H1 (cell line): Measurements from ENCODE around the gene KEL. TPM values are rescaled to one million over a fixed set of nuclear protein-coding genes. Genes with fewer than 3 reads are reported as not detected.

ENCODE experiments used
- CTCF ChIA-PET: fragments of 300-600 bp; sonication (Branson Sonifier 250); formaldehyde crosslinking; loops from one replicate; lab custom pipeline; 2021; ENCODE audit not compliant: partially characterized antibody; lab: Charles Lee
- POLR2A ChIA-PET: fragments of 300-600 bp; sonication (Branson Sonifier 250); formaldehyde crosslinking; loops from one replicate; lab custom pipeline; 2021; ENCODE audit warnings: inconsistent platforms; ENCODE audit not compliant: partially characterized antibody; lab: Charles Lee
- DNase-seq, 2 experiments: peaks; one replicate each; pipeline versions ENCODE4 v3.0.0 to v3.0.0-alpha.2; 2010 to 2022; ENCODE audit warnings: low spot score in 2 of 2, low read depth in 1 of 2, mixed read lengths in 1 of 2
- FAIRE-seq: peaks from 2 replicates; lab custom pipeline; 2011; peaks lifted over from hg19 to GRCh38; lab: Jason Lieb, UNC
- H2AFZ ChIP-seq: 2 replicates; pipeline ENCODE4 v1.8.1; 2012; ENCODE audit warnings: low read length, inconsistent platforms
- H2AK5ac ChIP-seq: 2 replicates; pipeline ENCODE4 v1.6.1; 2013; ENCODE audit warnings: low read depth, low read length
- H2BK120ac ChIP-seq: replicated peaks from 2 replicates; pipeline ENCODE3; 2013; ENCODE audit warnings: low read depth, low read length, inconsistent platforms
- H2BK12ac ChIP-seq: 2 replicates; pipeline ENCODE4 v1.6.1; 2013; ENCODE audit warnings: low read depth, low read length
- H2BK15ac ChIP-seq: 2 replicates; pipeline ENCODE4 v1.6.1; 2013; ENCODE audit warnings: low read length
- H2BK20ac ChIP-seq: 2 replicates; pipeline ENCODE4 v1.6.1; 2013; ENCODE audit warnings: low read length
- H2BK5ac ChIP-seq: 2 replicates; pipeline ENCODE4 v1.6.1; 2013; ENCODE audit warnings: low read depth, low read length
- H3K14ac ChIP-seq: 2 replicates; pipeline ENCODE4 v1.6.1; 2013; ENCODE audit warnings: inconsistent platforms; ENCODE audit not compliant: insufficient read length
- H3K18ac ChIP-seq: 2 replicates; pipeline ENCODE4 v1.6.1; 2013; ENCODE audit warnings: low read length; ENCODE audit errors: extremely low read depth
- H3K23ac ChIP-seq: 2 replicates; pipeline ENCODE4 v1.6.1; 2013; ENCODE audit warnings: inconsistent platforms; ENCODE audit not compliant: insufficient read length
- H3K23me2 ChIP-seq: 2 replicates; pipeline ENCODE4 v1.6.1; 2013; ENCODE audit warnings: low read depth, low read length
- H3K27ac ChIP-seq: 2 replicates; pipeline ENCODE4 v1.6.1; 2011; ENCODE audit warnings: low read depth, low read length, inconsistent platforms
- H3K27me3 ChIP-seq, 4 experiments: replicated peaks in 1 of 4; 1 replicate in 1 of 4; 2 replicates in 3 of 4; pipeline versions ENCODE4 v1.6.1 to v1.8.1; 2011 to 2013; ENCODE audit warnings: low read length in 3 of 4, mild to moderate bottlenecking in 3 of 4, inconsistent platforms in 2 of 4, mixed read lengths in 2 of 4, moderate library complexity in 1 of 4; ENCODE audit not compliant: control insufficient read depth in 3 of 4, insufficient read depth in 3 of 4; ENCODE audit errors: extremely low read depth in 1 of 4
- H3K36me3 ChIP-seq, 4 experiments: 2 replicates each; pipeline versions ENCODE4 v1.6.1 to v1.8.1; 2011 to 2013; ENCODE audit warnings: mild to moderate bottlenecking in 4 of 4, low read length in 3 of 4, moderate library complexity in 2 of 4, control low read depth in 1 of 4, inconsistent platforms in 1 of 4; ENCODE audit not compliant: insufficient read depth in 4 of 4, control insufficient read depth in 2 of 4
- H3K4ac ChIP-seq: replicated peaks from 2 replicates; pipeline ENCODE3; 2013; ENCODE audit warnings: low read length, low read depth, mixed read lengths, inconsistent platforms; ENCODE audit not compliant: insufficient read length
- H3K4me1 ChIP-seq, 4 experiments: replicated peaks in 1 of 4; 1 replicate in 1 of 4; 2 replicates in 3 of 4; pipeline versions ENCODE4 v1.6.1 to v1.8.1; 2011 to 2013; ENCODE audit warnings: low read length in 3 of 4, inconsistent platforms in 2 of 4, mixed read lengths in 1 of 4; ENCODE audit not compliant: insufficient read depth in 4 of 4, control insufficient read depth in 3 of 4
- H3K4me2 ChIP-seq, 2 experiments: 2 replicates each; pipeline versions ENCODE4 v1.6.1 to v1.8.1; 2011 to 2013; ENCODE audit warnings: low read depth in 2 of 2, low read length in 2 of 2, control low read depth in 1 of 2, inconsistent platforms in 1 of 2, mild to moderate bottlenecking in 1 of 2; ENCODE audit not compliant: insufficient read depth in 1 of 2
- H3K4me3 ChIP-seq, 4 experiments: fragments of 200-600, 300-600 bp in 1 of 4; sonication (generic), shearing (Covaris generic), sonication (Bioruptor Twin) in 1 of 4; 2 replicates each; pipeline versions ENCODE4 v1.5.1 to v1.8.1; 2011 to 2016; ENCODE audit warnings: low read length in 4 of 4, low read depth in 3 of 4, control low read depth in 2 of 4, inconsistent platforms in 2 of 4, mild to moderate bottlenecking in 2 of 4, mixed read lengths in 1 of 4, moderate library complexity in 1 of 4; ENCODE audit not compliant: insufficient read depth in 2 of 4; ENCODE audit errors: extremely low read depth in 1 of 4
- H3K56ac ChIP-seq: replicated peaks from 2 replicates; pipeline ENCODE3; 2013; ENCODE audit warnings: low read depth, mild to moderate bottlenecking, mixed read lengths, low read length, inconsistent platforms; ENCODE audit not compliant: insufficient read length
- H3K79me1 ChIP-seq: 2 replicates; pipeline ENCODE4 v1.6.1; 2013; ENCODE audit warnings: low read depth, low read length, control low read depth
- H3K79me2 ChIP-seq, 2 experiments: 2 replicates each; pipeline versions ENCODE4 v1.6.1 to v1.8.1; 2012 to 2013; ENCODE audit warnings: low read length in 2 of 2, mild to moderate bottlenecking in 2 of 2, inconsistent platforms in 1 of 2; ENCODE audit not compliant: insufficient read depth in 2 of 2, control insufficient read depth in 1 of 2
- H3K9ac ChIP-seq, 4 experiments: replicated peaks in 1 of 4; 1 replicate in 1 of 4; 2 replicates in 3 of 4; pipeline versions ENCODE4 v1.6.1 to v1.8.1; 2011 to 2013; ENCODE audit warnings: low read depth in 3 of 4, low read length in 3 of 4, control low read depth in 2 of 4, mild to moderate bottlenecking in 2 of 4, moderate library complexity in 2 of 4, inconsistent platforms in 1 of 4; ENCODE audit errors: extremely low read depth in 1 of 4
- H3K9me3 ChIP-seq, 2 experiments: 2 replicates each; pipeline versions ENCODE4 v1.6.1 to v1.8.1; 2012 to 2013; ENCODE audit warnings: mild to moderate bottlenecking in 2 of 2, moderate library complexity in 2 of 2, control low read depth in 1 of 2, inconsistent platforms in 1 of 2, low read depth in 1 of 2, low read length in 1 of 2, mixed read lengths in 1 of 2; ENCODE audit not compliant: insufficient read depth in 2 of 2
- H4K20me1 ChIP-seq, 2 experiments: replicated peaks in 1 of 2; 2 replicates each; pipeline versions ENCODE3 to v1.8.1; 2011 to 2013; ENCODE audit warnings: inconsistent platforms in 2 of 2, low read length in 2 of 2, mild to moderate bottlenecking in 1 of 2; ENCODE audit not compliant: insufficient read depth in 2 of 2, control insufficient read depth in 1 of 2
- H4K5ac ChIP-seq: 2 replicates; pipeline ENCODE4 v1.6.1; 2013; ENCODE audit warnings: low read length, low read depth, mixed read lengths, inconsistent platforms; ENCODE audit not compliant: insufficient read length
- H4K8ac ChIP-seq: 2 replicates; pipeline ENCODE4 v1.8.0; 2013; ENCODE audit warnings: mild to moderate bottlenecking, moderate library complexity, low read length, inconsistent platforms; ENCODE audit not compliant: insufficient read depth; ENCODE audit errors: extremely low read depth
- H4K91ac ChIP-seq: replicated peaks from 2 replicates; pipeline ENCODE3; 2013; ENCODE audit warnings: low read length, mixed read lengths, inconsistent platforms; ENCODE audit not compliant: insufficient read length
- BACH1 ChIP-seq: IDR thresholded peaks from 2 replicates; pipeline ENCODE4 v1.6.1; 2012; ENCODE audit warnings: low read length, improper control_type of control experiment
- BRCA1 ChIP-seq: IDR thresholded peaks from 2 replicates; pipeline ENCODE4 v1.6.1; 2012; ENCODE audit warnings: low read depth, low read length, improper control_type of control experiment
- CEBPB ChIP-seq: IDR thresholded peaks from 2 replicates; pipeline ENCODE4 v1.6.1; 2012; ENCODE audit warnings: low read depth, low read length
- EP300 ChIP-seq, 2 experiments: IDR thresholded peaks; 1 replicate in 1 of 2; 2 replicates in 1 of 2; pipeline ENCODE4 v1.6.1; 2011 to 2012; ENCODE audit warnings: low read depth in 2 of 2, low read length in 2 of 2, mild to moderate bottlenecking in 2 of 2, borderline replicate concordance in 1 of 2, inconsistent platforms in 1 of 2, moderate library complexity in 1 of 2
- EZH2 ChIP-seq: fragments of 200-600 bp; sonication (generic); IDR thresholded peaks from 2 replicates; pipeline ENCODE4 v1.7.1; 2012; ENCODE audit warnings: low read depth, mild to moderate bottlenecking, moderate library complexity, low read length, inconsistent platforms; ENCODE audit not compliant: severe bottlenecking
- FOSL1 ChIP-seq: IDR thresholded peaks from 2 replicates; pipeline ENCODE4 v1.6.1; 2011; ENCODE audit warnings: mild to moderate bottlenecking, low read depth, low read length, moderate library complexity; ENCODE audit not compliant: insufficient read depth
- JUN ChIP-seq: IDR thresholded peaks from 2 replicates; pipeline ENCODE4 v1.6.1; 2011; ENCODE audit warnings: low read depth, mild to moderate bottlenecking, improper control_type of control experiment, low read length
- MAFK ChIP-seq: IDR thresholded peaks from 2 replicates; pipeline ENCODE4 v1.6.1; 2012; ENCODE audit warnings: low read depth, mild to moderate bottlenecking, improper control_type of control experiment, low read length
- NRF1 ChIP-seq: IDR thresholded peaks from 2 replicates; pipeline ENCODE4 v1.6.1; 2011; ENCODE audit warnings: mild to moderate bottlenecking, low read depth, low read length, improper control_type of control experiment
- POLR2A ChIP-seq, 2 experiments: IDR thresholded peaks; 1 replicate in 1 of 2; 2 replicates in 1 of 2; pipeline ENCODE4 v1.6.1; 2011; ENCODE audit warnings: low read depth in 2 of 2, low read length in 2 of 2, mild to moderate bottlenecking in 2 of 2; ENCODE audit errors: control extremely low read depth in 1 of 2
- POLR2AphosphoS5 ChIP-seq: IDR thresholded peaks from 2 replicates; pipeline ENCODE4 v1.6.1; 2011; ENCODE audit warnings: low read depth, low read length
- RBBP5 ChIP-seq: IDR thresholded peaks from 2 replicates; pipeline ENCODE4 v1.7.1; 2012; ENCODE audit warnings: low read depth, mild to moderate bottlenecking, inconsistent platforms, low read length, moderate library complexity, borderline replicate concordance
- RXRA ChIP-seq: IDR thresholded peaks from 2 replicates; pipeline ENCODE4 v1.6.1; 2011; ENCODE audit warnings: low read depth, mild to moderate bottlenecking, low read length, moderate library complexity; ENCODE audit not compliant: insufficient read depth
- SIX5 ChIP-seq: IDR thresholded peaks from 2 replicates; pipeline ENCODE4 v1.6.1; 2011; ENCODE audit warnings: mild to moderate bottlenecking, low read depth, low read length
- TAF7 ChIP-seq: optimal IDR thresholded peaks from 2 replicates; pipeline ENCODE3; 2011; ENCODE audit warnings: low read depth, mild to moderate bottlenecking, inconsistent platforms, low read length, moderate library complexity, borderline replicate concordance
- WGBS, 2 experiments: shearing (Covaris generic) in 1 of 2; methylation state at CpG; one replicate each; pipeline versions ENCODE4 v1.1.6 to v1.1.7; 2013 to 2015; ENCODE audit warnings: low lambda C conversion rate in 2 of 2, mixed read lengths in 2 of 2, inconsistent platforms in 1 of 2, low coverage in 1 of 2, missing lambda C conversion rate in 1 of 2; ENCODE audit not compliant: insufficient replicate concordance in 2 of 2, insufficient coverage in 1 of 2, insufficient read length in 1 of 2; ENCODE audit errors: extremely low coverage in 1 of 2, missing lambda C conversion rate in 1 of 2; 5-methylcytosine and 5-hydroxymethylcytosine counted together
- polyA plus RNA-seq, 7 experiments: library from polyadenylated mRNA; depleted of rRNA in 3 of 7; stranded (reverse) in 5 of 7; unstranded in 2 of 7; fragments of >200 nt in 5 of 7; fragments of 200-250 nt in 2 of 7; gene quantifications; 1 replicate in 5 of 7; 2 replicates in 1 of 7; 4 replicates in 1 of 7; pipeline versions ENCODE4 v1.2.1 to v1.2.3, GENCODE V29; 2011 to 2013; ENCODE audit warnings: missing spikeins in 2 of 7, mixed read lengths in 2 of 7
- total RNA-seq: library from RNA; stranded (reverse); fragmentation: NEBNext Ultra II Directional; extraction: Animal tissue kit (Norgen Biotek cat#: 25700); gene quantifications from 2 replicates; pipeline ENCODE4 v1.2.1, GENCODE V29; 2021

KEL gene
- total and polyA plus RNA-seq, 2 of the 8 experiments (the other 6 are each of a cell fraction or from before 2014, with no cell fraction given) = 1.8 to 1.9 TPM

DNA sequence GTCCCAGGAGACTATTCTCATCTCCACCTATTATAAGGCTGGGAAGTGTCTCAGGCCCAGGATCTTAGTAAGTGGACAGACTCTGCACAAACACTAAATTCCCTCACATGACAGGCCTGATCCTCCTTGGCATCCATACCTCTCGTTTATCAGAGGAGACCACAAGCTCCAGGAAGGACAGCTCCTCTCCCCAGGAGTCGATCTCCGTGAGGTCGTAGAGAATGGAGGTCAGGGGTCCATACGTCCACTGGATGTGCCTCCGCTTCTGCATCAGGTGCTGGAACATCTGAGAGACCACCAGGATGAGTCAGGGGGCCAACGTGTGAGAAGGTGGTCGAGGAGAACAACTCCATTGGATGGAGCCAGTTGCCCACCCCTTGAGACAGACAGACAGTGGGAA is 34.2 kb downstream of the KEL start:
- Histone ChIP-seq H3K27me3 (peaks cover 0 to 8% (median 0%) of the 10 kb centered on the region in 4 experiments; a peak in 4 of 7 replicates), H3K79me2 (no peaks in the 10 kb centered on the region), H3K9me3 (no peaks in the 10 kb centered on the region), H2AK5ac (no peak overlapping the region), H3K23ac (no peak overlapping the region), H3K4ac (no peak overlapping the region), H2BK120ac (no peak overlapping the region), H3K9ac (no peak overlapping the region), H3K79me1 (no peaks in the 10 kb centered on the region), H4K5ac (no peak overlapping the region), H4K91ac (no peak overlapping the region), H2BK12ac (no peak overlapping the region), H3K4me1 (peaks cover 0 to 5% (median 2%) of the 10 kb centered on the region in 4 experiments; a peak in 3 of 7 replicates), H3K4me3 (no peak overlapping the region), H4K20me1 (no peaks in the 10 kb centered on the region), H4K8ac (no peak overlapping the region), H3K23me2 (no peaks in the 10 kb centered on the region), H3K14ac (no peak overlapping the region), H3K36me3 (no peaks in the 10 kb centered on the region), H3K4me2 (no peak overlapping the region), H2BK15ac (no peak overlapping the region), H3K27ac (no peak overlapping the region), H2BK20ac (no peak overlapping the region), H3K18ac (no peak overlapping the region), H3K56ac (no peak overlapping the region), H2BK5ac (no peak overlapping the region), H2AFZ (no peak overlapping the region)
- WGBS, 2 experiments = 73% methylated on average over 8 of the region's 8 CpGs; no CpG with 5 or more reads in 1 of the 2 experiments
- ChIA-PET CTCF (interaction anchor here (0.6 to 2.3 kb wide), 12 partner anchors 8 to 287 kb away, joined by 3 to 12 read pairs (median 4); no protein-coding TSS in a partner anchor), POLR2A (interaction anchor here (0.9 kb wide), 1 partner anchor 9 kb away, joined by 3 read pairs; no protein-coding TSS in a partner anchor)
- DNase-seq = no peak
- FAIRE-seq = no peak
- TF ChIP-seq FOSL1 (no peak), TAF7 (no peak), MAFK (no peak), BRCA1 (no peak), EZH2 (no peak), POLR2AphosphoS5 (no peak), NRF1 (no peak), JUN (no peak), CEBPB (no peak), BACH1 (no peak), RBBP5 (no peak), EP300 (IDR thresholded peaks at IDR 0.05; ENCODE audit: borderline replicate concordance in 1 of 2, low read depth in 2 of 2, low read length in 2 of 2) (no peak), RXRA (no peak), POLR2A (IDR thresholded peaks at IDR 0.05; ENCODE audit: control extremely low read depth in 1 of 2, low read depth in 2 of 2, low read length in 2 of 2) (no peak), SIX5 (no peak)
